ENCODE measurements around the gene ZC3HAV1. TPM values are rescaled to one million over a fixed set of nuclear protein-coding genes. Genes with fewer than 3 reads are reported as not detected.

ZC3HAV1 gene
- total RNA-seq, 1 experiment from 2014 or later: 38.0 TPM

- no peaks in the 10 kb centered on the region for H3K27me3 Mint-ChIP-seq (ENCODE audit: low read depth)
- CTCF ChIA-PET: interaction anchor here (0.6 to 3.5 kb wide), 4 partner anchors 15 to 374 kb away, joined by 3 to 15 read pairs (median 4); no protein-coding TSS in a partner anchor
- H3K36me3 Mint-ChIP-seq: peaks cover 44% of the 10 kb centered on the region
These were observed 49.6 kb downstream of the ZC3HAV1 start for GRCh38 chr7:139059905-139060304.

GRCh38 chr7:139058943-139059342, 50.6 kb downstream of the ZC3HAV1 start:
- ATAC-seq (no peak), DNase-seq (ENCODE audit: low spot score) (no peak)
- no peak overlapping the region for H3K4me3 Mint-ChIP-seq
- no peaks in the 10 kb centered on the region for H3K9me3 Mint-ChIP-seq
- ChIA-PET POLR2A (no interaction called here), CTCF (interaction anchor here (3.5 kb wide), 1 partner anchor 16 kb away, joined by 15 read pairs; no protein-coding TSS in a partner anchor)
- H3K27me3 Mint-ChIP-seq (ENCODE audit: low read depth): no peaks in the 10 kb centered on the region
- no peaks in the 10 kb centered on the region for H3K4me1 Mint-ChIP-seq
- H3K27ac Mint-ChIP-seq: no peak overlapping the region
- peaks cover 44% of the 10 kb centered on the region for H3K36me3 Mint-ChIP-seq
- TF ChIP-seq TP53 (CRISPR knock-in tag; IDR thresholded peaks at IDR 0.05) (no peak), STAT6 (CRISPR knock-in tag; conservative IDR thresholded peaks at IDR 0.05; ENCODE audit: low read depth) (no peak), ATF2 (CRISPR knock-in tag; IDR thresholded peaks at IDR 0.05; ENCODE audit: borderline replicate concordance, low read depth) (no peak), CBFB (CRISPR knock-in tag; IDR thresholded peaks at IDR 0.05; ENCODE audit: low read depth) (no peak), NFYB (CRISPR knock-in tag; conservative IDR thresholded peaks at IDR 0.05; ENCODE audit: low read depth) (no peak), ZNF671 (CRISPR knock-in tag; IDR thresholded peaks at IDR 0.05) (no peak), GABPB1 (CRISPR knock-in tag; IDR thresholded peaks at IDR 0.05) (no peak)

More at GRCh38 chr7:139059905-139060304, 49.6 kb downstream of the ZC3HAV1 start:
- ATAC-seq: no peak
- H3K4me3 Mint-ChIP-seq: no peak overlapping the region
- POLR2A ChIA-PET: no interaction called here
- H3K27ac Mint-ChIP-seq: no peak overlapping the region
- no peak for DNase-seq (ENCODE audit: low spot score)
- H3K9me3 Mint-ChIP-seq: no peaks in the 10 kb centered on the region
- H3K4me1 Mint-ChIP-seq: no peaks in the 10 kb centered on the region
- TF ChIP-seq GTF2I (CRISPR knock-in tag; conservative IDR thresholded peaks at IDR 0.05) (no peak), ATF3 (CRISPR knock-in tag; conservative IDR thresholded peaks at IDR 0.05) (no peak), ZBTB21 (CRISPR knock-in tag; IDR thresholded peaks at IDR 0.05; ENCODE audit: borderline replicate concordance) (no peak), MLX (CRISPR knock-in tag; IDR thresholded peaks at IDR 0.05) (no peak), ATF1 (CRISPR knock-in tag; IDR thresholded peaks at IDR 0.05) (no peak), GRHL2 (CRISPR knock-in tag; IDR thresholded peaks at IDR 0.05; ENCODE audit: insufficient replicate concordance, severe bottlenecking) (no peak), E2F4 (CRISPR knock-in tag; IDR thresholded peaks at IDR 0.05; ENCODE audit: borderline replicate concordance, low read depth) (no peak), ZNF416 (CRISPR knock-in tag; IDR thresholded peaks at IDR 0.05) (no peak), STAT6 (CRISPR knock-in tag; conservative IDR thresholded peaks at IDR 0.05; ENCODE audit: low read depth) (no peak), ATF6 (CRISPR knock-in tag; IDR thresholded peaks at IDR 0.05) (no peak)

Data from WTC11 (cell line).